GM21825 (cell line): ENCODE data around the gene ARMC9.

Experiments used
- ATAC-seq: cut with Tn5 transposase; IDR thresholded peaks from one replicate; pipeline ENCODE4 v1.9.1; 2021; ENCODE audit warnings: mild to moderate bottlenecking, moderate library complexity; ENCODE audit not compliant: unreplicated experiment

Gene ARMC9

GRCh38 chr2:231411831-231412617 lies 213.6 kb downstream of the ARMC9 start:
- peak; percentile 97 for ATAC-seq

GRCh38 chr2:231412618-231412963 lies 214.2 kb downstream of the ARMC9 start:
- no peak for ATAC-seq

GRCh38 chr2:231413456-231413855 lies 215.0 kb downstream of the ARMC9 start:
- no peak for ATAC-seq

- no peak for ATAC-seq
Observed at GRCh38 chr2:231413921-231414476, 215.6 kb downstream of the ARMC9 start.

DNA sequence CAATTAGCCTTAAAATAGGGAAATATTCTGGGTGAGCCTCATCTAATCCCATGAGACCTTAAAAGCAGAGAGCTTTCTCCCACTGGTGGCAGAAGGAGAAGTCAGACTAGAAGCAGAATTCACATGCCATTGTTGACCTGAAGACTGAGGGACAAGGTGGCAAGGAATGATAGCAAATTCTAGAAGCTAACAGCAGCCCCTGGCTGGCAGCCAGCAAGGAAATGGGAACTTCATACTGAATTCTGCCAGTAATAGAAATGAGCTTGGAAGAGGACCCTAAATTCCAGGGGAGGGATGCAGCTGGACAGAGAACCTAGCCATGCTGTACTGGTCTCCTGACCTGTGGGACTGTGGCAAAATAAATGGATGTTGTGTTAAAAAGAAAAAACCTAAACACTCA lies 216.6 kb downstream of the ARMC9 start:
- ATAC-seq, result no peak

GRCh38 chr2:231418820-231419640 lies 220.6 kb downstream of the ARMC9 start:
- no peak for ATAC-seq

GRCh38 chr2:231421051-231421580 lies 222.7 kb downstream of the ARMC9 start:
- ATAC-seq, result no peak

GRCh38 chr2:231422056-231422455 lies 223.6 kb downstream of the ARMC9 start:
- ATAC-seq, result no peak

- no peak for ATAC-seq
Observed at GRCh38 chr2:231423176-231423575, 224.7 kb downstream of the ARMC9 start.
